HCT116 (cell line): ENCODE results near the gene TAS1R2.

Source experiments
- EZH2 ChIP-seq: fragments of 200-600 bp; sonication (generic); IDR thresholded peaks from 2 replicates; pipeline ENCODE4 v1.6.1; 2017; ENCODE audit warnings: antibody characterized with exemption, mixed run types
- POLR2A ChIP-seq: IDR thresholded peaks from 2 replicates; pipeline ENCODE4 v1.7.0; 2011; ENCODE audit warnings: borderline replicate concordance; ENCODE audit not compliant: insufficient read depth, insufficient read length; ENCODE audit errors: extremely low read depth
- POLR2AphosphoS5 ChIP-seq: IDR thresholded peaks from 2 replicates; pipeline ENCODE4 v1.6.1; 2011; ENCODE audit warnings: mild to moderate bottlenecking, low read depth, low read length, moderate library complexity
- SIN3A ChIP-seq: IDR thresholded peaks from 2 replicates; pipeline ENCODE4 v1.6.1; 2012; ENCODE audit warnings: low read depth
- ZFX ChIP-seq: fragments of 450-650 bp; IDR thresholded peaks from 2 replicates; pipeline ENCODE4 v1.6.1; 2017
- ZNF274 ChIP-seq: fragments of 200-500 bp; sonication (Bioruptor generic); IDR thresholded peaks from 2 replicates; pipeline ENCODE4 v1.6.1; 2014; ENCODE audit warnings: mild to moderate bottlenecking, low read depth, low read length, inconsistent platforms
- TF ChIP-seq, protein P1 (sequence below), 3 experiments: fragments of 200-600 bp in 1 of 3; sonication (generic) in 1 of 3; IDR thresholded peaks in 2 of 3; conservative IDR thresholded peaks in 1 of 3; 2 replicates each; pipeline ENCODE4 v1.5.1; 2012 to 2017; ENCODE audit warnings: low read depth in 2 of 3, low read length in 2 of 3, antibody characterized with exemption in 1 of 3, borderline replicate concordance in 1 of 3, control low read depth in 1 of 3, mild to moderate bottlenecking in 1 of 3, mixed read lengths in 1 of 3, mixed run types in 1 of 3, moderate library complexity in 1 of 3; ENCODE audit not compliant: insufficient read depth in 1 of 3

DNA sequence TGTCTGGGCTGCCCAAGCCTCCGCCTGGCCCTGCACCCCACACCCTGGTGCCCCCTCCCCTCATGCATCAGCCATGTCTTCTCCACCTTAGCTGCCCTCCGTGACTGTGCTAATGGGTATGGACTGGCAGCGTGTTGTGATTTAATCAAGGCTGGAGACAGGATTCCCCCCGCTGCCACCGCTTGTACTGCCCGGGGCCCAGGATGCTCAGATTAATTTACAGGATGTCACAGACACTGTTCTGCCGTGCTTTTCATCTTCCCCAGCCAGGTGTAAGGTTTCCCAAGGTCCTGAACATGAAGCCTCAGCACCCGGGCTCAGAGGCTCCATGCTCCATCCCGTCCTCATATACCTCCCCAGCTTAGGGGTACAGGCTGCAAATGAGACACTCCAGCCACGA is 66.3 kb downstream of the TAS1R2 start:
- TF ChIP-seq POLR2A (no peak), ZNF274 (no peak), EZH2 (no peak), SIN3A (no peak), POLR2AphosphoS5 (no peak), ZFX (no peak)
- TF ChIP-seq, protein P1, sequence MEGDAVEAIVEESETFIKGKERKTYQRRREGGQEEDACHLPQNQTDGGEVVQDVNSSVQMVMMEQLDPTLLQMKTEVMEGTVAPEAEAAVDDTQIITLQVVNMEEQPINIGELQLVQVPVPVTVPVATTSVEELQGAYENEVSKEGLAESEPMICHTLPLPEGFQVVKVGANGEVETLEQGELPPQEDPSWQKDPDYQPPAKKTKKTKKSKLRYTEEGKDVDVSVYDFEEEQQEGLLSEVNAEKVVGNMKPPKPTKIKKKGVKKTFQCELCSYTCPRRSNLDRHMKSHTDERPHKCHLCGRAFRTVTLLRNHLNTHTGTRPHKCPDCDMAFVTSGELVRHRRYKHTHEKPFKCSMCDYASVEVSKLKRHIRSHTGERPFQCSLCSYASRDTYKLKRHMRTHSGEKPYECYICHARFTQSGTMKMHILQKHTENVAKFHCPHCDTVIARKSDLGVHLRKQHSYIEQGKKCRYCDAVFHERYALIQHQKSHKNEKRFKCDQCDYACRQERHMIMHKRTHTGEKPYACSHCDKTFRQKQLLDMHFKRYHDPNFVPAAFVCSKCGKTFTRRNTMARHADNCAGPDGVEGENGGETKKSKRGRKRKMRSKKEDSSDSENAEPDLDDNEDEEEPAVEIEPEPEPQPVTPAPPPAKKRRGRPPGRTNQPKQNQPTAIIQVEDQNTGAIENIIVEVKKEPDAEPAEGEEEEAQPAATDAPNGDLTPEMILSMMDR (IDR thresholded peaks at IDR 0.05 in 2 of 3, conservative IDR thresholded peaks at IDR 0.05 in 1 of 3; ENCODE audit: borderline replicate concordance in 1 of 3, insufficient read depth in 1 of 3, low read depth in 2 of 3, low read length in 2 of 3): no peak
